ENCODE results near the gene MID1.

- TF ChIP-seq CTCF (IDR thresholded peaks at IDR 0.05; ENCODE audit: insufficient read depth, low read depth, low read length) (no peak), EZH2 (IDR thresholded peaks at IDR 0.05; ENCODE audit: insufficient read depth, low read length) (no peak)
Measured at GRCh38 chrX:10514891-10515290, 105.5 kb downstream of the MID1 start.

All from astrocyte (in vitro differentiated cells and primary cell).